GM19023 (cell line): ENCODE measurements around the gene OR9Q1.

Experiments
- ATAC-seq: cut with Tn5 transposase; IDR thresholded peaks from one replicate; pipeline ENCODE4 v1.9.1; 2021; ENCODE audit warnings: mild to moderate bottlenecking, moderate library complexity; ENCODE audit not compliant: unreplicated experiment

Gene OR9Q1

GRCh38 chr11:58227956-58228615 is 204.4 kb downstream of the OR9Q1 start:
- no peak for ATAC-seq
